HEK293T (cell line): ENCODE measurements around the gene PHEX.

Source experiments
- CTCF ChIA-PET: fragments of 350-600 bp; formaldehyde crosslinking; extraction: SDS; loops from one replicate; lab custom pipeline; 2021; ENCODE audit warnings: antibody characterized with exemption, inconsistent platforms; lab: Yijun Ruan, JAX
- POLR2A ChIA-PET: fragments of 350-600 bp; formaldehyde crosslinking; extraction: SDS; loops from one replicate; lab custom pipeline; 2020; ENCODE audit warnings: antibody characterized with exemption, inconsistent platforms; lab: Yijun Ruan, JAX
- DNase-seq: peaks from one replicate; pipeline ENCODE4 v3.0.0; 2012; ENCODE audit warnings: mixed read lengths; ENCODE audit errors: extremely low spot score
- ARNT ChIP-seq: fragments of 450-650 bp; IDR thresholded peaks from 2 replicates; pipeline ENCODE4 v1.6.1; 2017; ENCODE audit warnings: mild to moderate bottlenecking
- BHLHE40 ChIP-seq: fragments of 450-650 bp; IDR thresholded peaks from 2 replicates; pipeline ENCODE4 v1.6.1; 2016; ENCODE audit warnings: mild to moderate bottlenecking, moderate library complexity, borderline replicate concordance
- CTBP1 ChIP-seq: fragments of 450-650 bp; IDR thresholded peaks from 2 replicates; pipeline ENCODE4 v1.6.1; 2016; ENCODE audit warnings: borderline replicate concordance
- ELF4 ChIP-seq: fragments of 450-650 bp; IDR thresholded peaks from 2 replicates; pipeline ENCODE4 v1.6.1; 2017; ENCODE audit warnings: antibody characterized with exemption
- FOXA1 ChIP-seq: fragments of 450-650 bp; IDR thresholded peaks from 2 replicates; pipeline ENCODE4 v1.6.1; 2016; ENCODE audit warnings: mild to moderate bottlenecking
- FOXK2 ChIP-seq: fragments of 450-650 bp; IDR thresholded peaks from 2 replicates; pipeline ENCODE4 v1.6.1; 2016; ENCODE audit warnings: mild to moderate bottlenecking
- FOXM1 ChIP-seq: fragments of 450-650 bp; IDR thresholded peaks from 2 replicates; pipeline ENCODE4 v1.6.1; 2017; ENCODE audit warnings: mild to moderate bottlenecking, borderline replicate concordance
- HDGF ChIP-seq: fragments of 450-650 bp; IDR thresholded peaks from 2 replicates; pipeline ENCODE4 v1.6.1; 2017; ENCODE audit warnings: antibody characterized with exemption, borderline replicate concordance
- L3MBTL2 ChIP-seq: fragments of 450-650 bp; conservative IDR thresholded peaks from 2 replicates; pipeline ENCODE4 v1.6.1; 2016; ENCODE audit warnings: mild to moderate bottlenecking
- LEF1 ChIP-seq: fragments of 450-650 bp; IDR thresholded peaks from 2 replicates; pipeline ENCODE4 v1.6.1; 2017; ENCODE audit warnings: mild to moderate bottlenecking, borderline replicate concordance
- NFRKB ChIP-seq: fragments of 450-650 bp; IDR thresholded peaks from 2 replicates; pipeline ENCODE4 v1.6.1; 2016; ENCODE audit warnings: mild to moderate bottlenecking, moderate library complexity
- PKNOX1 ChIP-seq: fragments of 450-650 bp; IDR thresholded peaks from 2 replicates; pipeline ENCODE4 v1.6.1; 2016
- SP1 ChIP-seq: fragments of 450-650 bp; IDR thresholded peaks from 2 replicates; pipeline ENCODE4 v1.6.1; 2017
- SUZ12 ChIP-seq: fragments of 450-650 bp; IDR thresholded peaks from 2 replicates; pipeline ENCODE4 v1.6.1; 2016; ENCODE audit warnings: mild to moderate bottlenecking
- TARDBP ChIP-seq: fragments of 450-650 bp; IDR thresholded peaks from 2 replicates; pipeline ENCODE4 v1.6.1; 2016
- ZNF384 ChIP-seq: fragments of 450-650 bp; IDR thresholded peaks from 2 replicates; pipeline ENCODE4 v1.6.1; 2016

Gene PHEX

GRCh38 chrX:22097012-22097694, 65.0 kb downstream of the PHEX start:
- no peak for TF ChIP-seq BHLHE40
- peak; percentile 75 for TF ChIP-seq PKNOX1
- CTCF ChIA-PET, result no interaction called here
- no peak for DNase-seq
- POLR2A ChIA-PET, result no interaction called here

GRCh38 chrX:22105231-22105630, 73.1 kb downstream of the PHEX start:
- ChIA-PET POLR2A (no interaction called here), CTCF (no interaction called here)
- no peak for TF ChIP-seq FOXA1
- TF ChIP-seq CTBP1, result no peak
- no peak for TF ChIP-seq SUZ12
- no peak for TF ChIP-seq NFRKB
- TF ChIP-seq LEF1, result no peak
- no peak for TF ChIP-seq FOXM1
- TF ChIP-seq ARNT, result no peak
- no peak for TF ChIP-seq PKNOX1
- no peak for TF ChIP-seq ELF4
- TF ChIP-seq L3MBTL2, result no peak
- no peak for TF ChIP-seq SP1
- no peak for TF ChIP-seq BHLHE40
- DNase-seq, result no peak

- CTCF ChIA-PET, result interaction anchor here (0.9 kb wide), 1 partner anchor 121 kb away, joined by 3 read pairs; no protein-coding TSS in a partner anchor
- TF ChIP-seq HDGF (no peak), TARDBP (no peak), LEF1 (no peak), PKNOX1 (no peak), FOXM1 (no peak), ELF4 (no peak), ARNT (no peak), CTBP1 (no peak), FOXA1 (no peak), SUZ12 (no peak), ZNF384 (no peak), L3MBTL2 (no peak), BHLHE40 (no peak), FOXK2 (no peak), NFRKB (no peak), SP1 (no peak)
- POLR2A ChIA-PET, result no interaction called here
- no peak for DNase-seq
Measured at GRCh38 chrX:22105971-22106370, 73.8 kb downstream of the PHEX start.

GRCh38 chrX:22109442-22109841, 77.3 kb downstream of the PHEX start:
- TF ChIP-seq LEF1, result no peak
- no peak for TF ChIP-seq SP1
- no peak for TF ChIP-seq CTBP1
- no peak for TF ChIP-seq ZNF384
- no peak for TF ChIP-seq ELF4
- no peak for TF ChIP-seq SUZ12
- TF ChIP-seq NFRKB, result no peak
- TF ChIP-seq FOXK2, result no peak
- no peak for DNase-seq
- CTCF ChIA-PET, result no interaction called here
- POLR2A ChIA-PET, result no interaction called here

GRCh38 chrX:22110729-22111494, 78.8 kb downstream of the PHEX start:
- no peak for DNase-seq
- CTCF ChIA-PET, result no interaction called here
- POLR2A ChIA-PET, result no interaction called here
- TF ChIP-seq FOXK2 (no peak), L3MBTL2 (no peak), CTBP1 (no peak), BHLHE40 (no peak), ARNT (no peak), LEF1 (no peak)

GRCh38 chrX:22116605-22117546, 84.8 kb downstream of the PHEX start:
- no peak for DNase-seq
- no peak for TF ChIP-seq ELF4
- no peak for TF ChIP-seq SP1
- TF ChIP-seq FOXA1, result no peak
- TF ChIP-seq ZNF384, result no peak
- TF ChIP-seq HDGF, result no peak
- no peak for TF ChIP-seq TARDBP
- CTCF ChIA-PET, result no interaction called here
- POLR2A ChIA-PET, result no interaction called here
